GM19468 (cell line): ENCODE data around the gene RPTOR.
"Not testable (repeated sequence)": the region's sequence is repeated elsewhere in the genome, so short reads cannot be mapped to it uniquely, and the experiment has no call there.

ENCODE experiments used
- ATAC-seq: cut with Tn5 transposase; IDR thresholded peaks from one replicate; pipeline ENCODE4 v1.9.1; 2021; ENCODE audit warnings: mild to moderate bottlenecking, moderate library complexity, moderate number of reproducible peaks; ENCODE audit not compliant: unreplicated experiment; ENCODE audit errors: extremely low read depth

The RPTOR gene

DNA sequence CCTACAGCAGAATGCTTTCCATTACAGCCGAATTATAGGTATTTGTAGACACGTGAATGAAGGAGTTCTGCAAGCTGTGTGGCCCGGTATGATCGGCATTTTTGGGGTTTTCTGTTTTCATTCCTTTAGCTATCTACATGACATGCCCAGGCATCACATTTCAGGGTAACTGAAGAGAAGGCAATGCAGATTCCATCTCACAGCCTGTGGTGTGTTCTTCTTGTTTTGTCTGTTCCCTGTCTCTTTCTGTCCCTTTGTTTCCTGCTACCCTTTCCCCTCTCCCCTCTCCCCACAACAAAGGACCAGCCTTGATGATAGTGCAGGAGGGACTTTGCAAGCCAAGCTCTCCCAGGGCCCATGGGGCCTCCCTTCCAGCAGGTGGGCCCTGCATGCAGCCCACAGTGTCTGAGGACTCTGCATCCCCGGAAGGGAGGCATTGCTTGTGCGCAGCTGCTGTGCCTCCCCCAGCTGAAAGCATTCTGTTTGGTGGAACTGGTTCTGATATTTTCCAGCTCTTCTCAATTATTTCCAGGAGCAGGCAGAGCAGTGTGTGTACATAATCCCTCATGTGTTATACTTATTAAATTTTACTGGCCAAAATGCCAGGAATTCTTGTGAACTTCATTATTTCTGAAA is 207.4 kb downstream of the RPTOR start:
- ATAC-seq = no peak

DNA sequence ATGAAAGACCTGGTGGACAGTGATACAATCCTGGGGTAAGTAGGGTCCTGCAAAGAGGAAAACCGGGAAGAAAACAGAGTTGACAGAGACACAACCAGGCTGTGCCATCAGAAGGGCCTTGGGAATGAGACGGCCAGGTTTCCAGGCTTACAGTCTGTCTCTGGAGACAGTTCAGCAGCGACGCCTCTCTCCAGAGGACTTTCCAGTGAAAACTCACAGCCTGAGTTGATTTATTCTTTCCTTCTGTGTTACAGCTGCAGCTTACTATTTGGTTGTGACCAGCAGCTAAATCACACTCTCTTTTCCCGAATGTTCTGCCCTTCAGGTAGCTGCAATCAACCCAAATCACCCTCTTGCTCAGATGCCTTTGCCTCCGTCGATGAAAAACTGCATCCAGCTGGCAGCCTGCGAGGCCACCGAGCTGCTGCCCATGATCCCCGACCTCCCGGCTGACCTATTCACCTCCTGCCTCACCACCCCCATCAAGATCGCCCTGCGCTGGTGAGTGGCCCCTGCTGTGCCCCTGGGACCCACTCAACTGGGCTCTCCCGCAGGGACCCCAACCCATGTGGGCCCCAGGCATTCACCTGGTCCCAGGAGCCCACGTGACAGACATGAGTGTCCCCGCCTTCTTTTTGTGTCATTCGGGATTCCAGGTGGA is 209.2 kb downstream of the RPTOR start:
- ATAC-seq = no peak

DNA sequence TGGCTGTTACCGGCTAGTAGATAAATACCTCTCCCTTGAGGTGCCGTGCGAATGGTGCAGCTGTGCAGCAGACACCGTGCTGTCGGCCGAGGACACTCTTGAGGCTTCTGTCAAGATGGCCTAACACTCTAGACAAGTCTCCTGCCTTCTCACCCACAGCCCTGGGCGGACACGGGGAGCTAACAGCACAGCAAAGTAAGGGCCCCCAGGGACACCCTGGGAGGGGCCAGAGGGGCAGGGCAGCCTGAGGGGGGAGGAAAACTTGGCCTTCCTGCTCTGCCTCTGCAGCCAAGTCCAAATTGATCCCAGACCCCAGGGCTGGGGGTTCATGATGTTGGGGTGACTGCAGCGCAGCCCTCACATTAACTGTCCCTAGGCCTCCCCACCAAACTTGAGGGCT is 210.2 kb downstream of the RPTOR start:
- no peak for ATAC-seq

DNA sequence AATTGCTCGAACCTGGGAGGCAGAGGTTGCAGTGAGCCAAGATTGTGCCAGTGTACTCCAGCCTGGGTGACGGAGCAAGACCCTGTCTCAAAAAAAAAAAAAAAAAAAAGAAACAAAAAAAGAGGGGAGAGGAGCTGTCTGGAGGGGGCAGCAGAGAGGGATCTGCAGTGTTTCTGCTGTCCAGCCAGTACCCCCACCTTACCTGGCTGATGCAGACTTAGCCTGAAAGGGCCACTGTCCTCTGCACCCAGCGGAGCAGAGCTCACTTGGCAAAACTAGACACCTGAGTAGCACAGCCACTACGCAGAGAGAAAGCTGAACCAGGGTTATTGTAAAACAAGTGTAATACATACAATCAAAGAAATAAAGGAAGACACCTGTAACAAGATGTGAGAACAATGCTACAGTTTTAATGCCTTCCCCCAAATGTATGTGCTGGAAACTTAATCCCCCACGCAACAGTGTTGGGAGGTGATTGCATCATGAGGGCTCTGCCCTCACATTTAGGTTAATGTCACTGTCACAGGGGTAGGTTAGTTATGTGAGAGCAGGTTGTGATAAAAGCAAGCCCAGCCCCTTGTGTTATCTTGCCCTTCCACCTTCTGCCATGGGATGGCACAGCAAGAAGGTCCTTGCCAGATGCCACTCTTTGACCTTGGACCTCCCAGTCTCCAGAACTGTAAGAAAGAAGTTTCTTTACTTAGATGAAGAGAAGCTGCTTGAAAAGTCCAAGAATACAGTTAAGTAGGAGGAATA is 211.2 kb downstream of the RPTOR start:
- ATAC-seq = no peak

DNA sequence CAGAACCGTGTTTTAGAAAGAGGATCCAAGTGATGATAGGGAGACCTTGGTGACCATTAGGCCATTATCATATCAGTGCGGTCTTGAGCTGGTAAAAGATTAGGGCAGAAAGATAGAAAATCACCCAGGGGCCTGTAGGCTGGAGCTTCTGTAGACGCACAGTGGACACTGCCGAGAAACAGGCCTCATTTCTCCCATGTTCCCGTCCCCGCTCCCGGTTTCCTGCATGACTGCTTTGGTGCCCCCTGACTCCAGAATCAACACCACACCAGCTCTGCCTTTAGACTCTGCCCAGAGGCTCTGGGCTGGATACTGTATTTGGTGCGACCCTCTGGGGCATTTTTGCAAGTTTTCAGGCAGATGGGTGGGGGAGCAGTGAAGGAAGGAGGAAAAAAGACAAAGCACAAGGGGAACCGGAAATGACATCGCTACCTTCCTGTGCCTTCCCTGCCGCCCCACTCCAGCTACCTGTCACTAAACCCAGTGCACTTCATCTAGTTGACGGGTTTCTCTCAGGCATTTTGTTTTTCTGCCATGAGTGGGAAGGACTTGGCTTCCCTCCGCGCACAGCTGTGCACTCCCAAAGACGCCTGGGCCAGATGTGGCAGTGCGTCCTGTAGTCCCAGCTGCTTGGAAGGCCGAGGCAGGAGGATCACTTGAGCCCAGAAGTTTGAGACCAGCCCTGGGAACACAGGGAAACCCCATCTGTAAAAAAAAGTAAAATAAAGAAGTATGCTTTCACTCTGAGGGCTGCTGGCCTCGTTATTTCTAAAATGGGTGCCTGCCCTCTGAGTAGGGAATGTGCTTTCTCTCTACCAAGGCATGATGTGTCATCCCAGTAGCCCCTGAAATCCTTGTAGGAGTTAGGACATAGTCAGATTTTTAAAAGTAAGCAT is 214.1 kb downstream of the RPTOR start:
- no peak for ATAC-seq

DNA sequence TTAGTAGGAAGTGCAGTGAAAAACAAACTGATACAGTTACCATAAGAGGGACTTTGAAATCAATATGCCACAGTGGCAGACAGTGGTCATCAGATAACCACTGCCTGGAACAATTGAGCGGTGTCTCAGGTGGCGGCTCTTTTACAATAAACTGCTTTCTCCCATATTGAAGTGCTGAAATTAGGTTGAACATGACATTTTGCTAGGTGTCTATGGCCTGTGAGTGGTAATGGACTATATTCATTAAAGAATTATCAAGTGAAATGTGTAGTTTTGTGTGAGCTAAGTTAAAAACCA is 214.7 kb downstream of the RPTOR start:
- ATAC-seq = no peak

DNA sequence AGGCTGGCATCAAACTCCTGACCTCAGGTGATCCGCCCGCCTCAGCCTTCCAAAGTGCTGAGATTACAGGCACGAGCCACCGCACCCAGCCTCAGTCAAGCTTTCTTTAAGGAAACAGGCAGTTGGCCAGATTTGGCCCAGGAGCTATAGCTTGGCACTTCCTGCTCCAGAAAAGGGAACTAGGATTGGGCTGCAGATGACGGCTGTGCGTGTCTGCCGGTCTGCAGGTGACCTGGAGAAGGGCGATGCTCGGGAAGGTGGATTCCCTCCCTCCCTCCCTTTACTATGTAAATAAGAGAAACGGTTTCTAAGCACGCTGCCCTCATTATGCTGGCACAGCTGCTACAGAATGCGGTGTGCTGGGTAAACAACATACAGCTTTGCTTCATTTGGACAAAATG is 215.9 kb downstream of the RPTOR start:
- ATAC-seq = no peak

DNA sequence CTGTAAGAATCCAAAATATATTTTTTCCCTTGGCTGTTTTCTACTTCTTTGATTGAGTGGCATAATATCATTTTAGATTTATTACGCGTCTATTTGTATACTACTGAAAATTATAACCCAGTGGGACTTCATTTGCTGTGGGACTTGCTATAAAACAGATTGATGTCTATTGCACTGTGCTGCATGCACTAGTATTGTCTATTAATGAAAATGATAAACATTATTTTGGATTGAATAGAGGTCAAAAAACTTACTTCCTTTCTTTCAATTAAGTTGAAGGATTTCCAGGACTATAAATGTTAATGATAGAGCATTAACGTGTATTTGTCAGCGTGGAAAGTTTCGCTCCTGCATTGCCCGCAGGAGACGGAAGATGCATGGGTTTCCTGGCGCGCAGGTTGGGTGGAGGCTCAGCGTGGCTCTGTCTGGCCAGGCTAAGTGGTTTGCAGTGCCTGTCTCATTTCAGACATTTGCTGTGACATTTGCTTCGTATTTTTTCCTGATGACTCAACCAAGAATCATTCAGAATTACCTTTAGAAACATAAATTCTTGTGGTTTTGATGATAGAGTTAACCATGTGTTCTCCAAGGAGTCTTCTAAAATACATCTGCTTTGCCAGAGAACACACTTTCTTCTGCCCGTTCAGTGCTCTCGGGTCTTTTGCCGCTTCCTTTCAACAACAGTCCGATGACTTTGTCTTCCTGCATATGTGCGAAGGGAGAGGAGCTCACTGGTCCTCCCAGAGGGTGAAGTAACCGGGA is 216.7 kb downstream of the RPTOR start:
- no peak for ATAC-seq

DNA sequence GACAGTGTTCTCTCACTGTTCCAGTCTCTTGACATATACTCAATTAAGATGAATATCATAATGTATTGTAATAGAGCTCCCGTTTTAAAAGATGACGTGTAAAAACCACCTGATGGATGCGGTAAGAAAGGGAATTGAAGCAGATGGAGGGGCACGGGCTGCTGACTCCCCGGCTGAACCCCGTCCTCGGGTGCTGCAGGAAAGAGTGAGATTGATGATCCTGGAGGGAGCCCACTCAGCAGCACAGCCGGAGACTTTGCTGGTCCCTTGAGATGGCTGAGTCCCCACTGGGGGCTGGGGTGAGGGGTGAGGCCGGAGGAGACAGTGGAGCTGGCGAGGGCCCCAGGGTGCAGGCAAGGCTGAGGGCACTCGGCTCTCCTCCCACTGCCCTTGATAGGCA is 217.4 kb downstream of the RPTOR start:
- no peak for ATAC-seq

DNA sequence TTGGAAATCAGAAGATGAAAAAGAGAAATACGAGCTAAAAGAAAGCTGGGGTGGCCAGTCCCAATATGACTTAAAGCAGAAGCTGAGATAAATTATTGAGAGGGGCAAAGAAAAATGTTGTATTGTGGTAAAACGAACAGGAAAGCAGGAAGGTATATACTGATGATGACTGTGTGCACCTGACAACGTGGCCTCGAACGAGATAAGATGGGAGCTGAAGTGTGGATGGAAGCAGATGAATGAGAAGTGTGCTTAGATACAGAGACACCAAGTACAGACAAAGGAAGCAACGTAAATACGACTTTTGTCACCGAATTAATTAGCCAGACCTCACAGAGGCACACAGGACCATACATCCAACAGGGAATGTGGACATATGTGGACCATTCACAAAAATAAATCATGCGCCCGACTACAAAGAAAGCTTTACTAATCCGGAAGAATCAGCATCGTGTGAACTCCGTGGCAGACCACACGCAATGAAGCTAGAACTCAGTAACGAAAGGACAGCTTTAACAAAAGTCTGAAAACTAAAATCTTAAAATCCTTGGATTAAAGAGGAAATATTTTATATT is 218.7 kb downstream of the RPTOR start:
- no peak for ATAC-seq

DNA sequence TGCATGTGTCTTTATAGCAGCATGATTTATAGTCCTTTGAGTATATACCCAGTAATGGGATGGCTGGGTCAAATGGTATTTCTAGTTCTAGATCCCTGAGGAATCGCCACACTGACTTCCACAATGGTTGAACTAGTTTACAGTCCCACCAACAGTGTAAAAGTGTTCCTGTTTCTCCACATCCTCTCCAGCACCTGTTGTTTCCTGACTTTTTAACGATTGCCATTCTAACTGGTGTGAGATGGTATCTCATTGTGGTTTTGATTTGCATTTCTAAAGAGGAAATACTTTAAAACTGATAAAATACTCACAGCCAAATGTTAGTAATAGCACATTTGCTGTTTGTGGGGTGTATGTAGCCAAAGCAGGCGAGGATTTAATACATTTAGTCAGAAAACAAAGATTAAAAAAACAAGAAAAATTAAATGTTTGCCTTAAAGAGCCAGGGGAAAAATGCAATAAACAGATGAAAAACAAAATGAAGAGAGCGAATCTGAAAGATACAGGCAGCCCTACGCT is 220.0 kb downstream of the RPTOR start:
- not testable (repeated sequence) for ATAC-seq

DNA sequence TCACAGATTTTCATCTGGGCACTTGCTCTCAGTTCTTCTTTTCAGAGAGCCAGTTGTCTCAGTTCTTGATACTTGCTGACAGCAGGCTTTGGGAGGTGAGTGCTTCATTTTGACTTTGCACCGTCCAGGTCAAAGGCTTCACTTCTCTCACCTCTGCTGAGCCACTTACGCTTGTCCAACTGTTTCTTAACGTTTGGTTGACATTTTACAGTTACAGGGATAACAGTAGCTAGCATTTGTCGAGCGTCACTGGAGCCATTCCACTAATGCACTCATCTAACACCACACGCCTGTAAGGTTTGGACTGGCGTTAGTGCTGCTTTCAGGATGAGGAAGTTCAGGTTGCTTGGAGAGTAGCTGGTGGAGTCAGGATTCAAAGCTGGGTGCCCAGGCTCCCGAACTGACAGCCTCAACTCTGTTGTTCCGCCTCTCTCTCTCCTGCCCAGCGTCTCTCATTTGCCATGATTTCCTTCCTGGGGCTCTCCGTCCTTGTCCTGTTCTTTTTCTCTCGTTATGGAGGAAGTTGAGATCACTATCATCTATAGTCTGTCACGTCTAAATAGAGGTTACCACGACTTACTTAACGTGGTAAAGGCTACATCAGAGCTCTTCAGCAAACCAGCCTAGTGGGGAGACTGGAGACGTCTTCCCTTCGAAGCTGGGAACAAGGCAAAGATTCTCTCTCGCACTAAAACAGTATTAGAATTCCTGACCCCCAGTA is 220.8 kb downstream of the RPTOR start:
- ATAC-seq = no peak

DNA sequence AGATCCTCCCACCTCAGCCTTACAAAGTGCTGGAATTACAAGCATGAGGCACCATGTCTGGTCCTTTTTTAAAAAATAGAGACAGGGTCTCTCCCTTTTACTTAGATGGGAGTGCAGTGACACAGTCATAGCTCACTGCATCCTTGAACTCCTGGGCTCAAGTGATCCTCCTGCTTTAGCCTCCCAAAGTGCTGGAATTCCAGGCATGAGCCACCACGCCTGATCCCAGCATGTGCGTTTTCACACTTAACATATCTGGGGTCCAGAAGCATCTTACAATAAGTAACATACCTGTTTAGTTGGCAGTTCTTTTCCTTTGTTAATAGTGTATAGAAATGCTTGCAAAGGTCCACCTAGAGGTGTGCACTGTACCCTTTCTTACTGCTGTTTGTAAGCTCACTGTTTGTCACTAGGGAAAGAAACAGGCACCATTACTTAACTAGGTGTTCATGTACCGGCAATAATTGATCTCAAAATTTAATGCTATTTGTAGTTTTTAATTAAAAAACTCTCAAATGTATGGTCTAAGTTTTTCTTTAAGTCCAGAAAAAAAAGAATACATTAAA is 221.7 kb downstream of the RPTOR start:
- no peak for ATAC-seq

DNA sequence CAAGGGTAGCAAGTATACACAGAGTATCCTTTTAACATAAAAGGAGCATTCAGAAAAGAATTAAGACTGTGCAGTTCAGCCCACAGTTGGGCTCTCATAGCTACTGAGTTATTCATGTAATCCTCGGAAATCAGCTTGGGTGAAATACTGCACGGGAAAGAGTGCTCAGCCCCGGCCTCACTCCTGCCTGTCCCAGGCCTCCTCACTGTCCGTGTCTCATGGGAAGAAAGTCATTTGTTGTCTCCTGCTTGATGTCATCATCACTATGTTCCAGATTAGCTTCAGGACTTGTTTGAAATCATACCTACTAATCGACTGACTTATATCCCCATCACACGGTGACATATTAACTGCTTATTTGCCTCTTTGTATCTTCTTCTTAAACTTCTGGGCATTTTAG is 223.8 kb downstream of the RPTOR start:
- no peak for ATAC-seq

DNA sequence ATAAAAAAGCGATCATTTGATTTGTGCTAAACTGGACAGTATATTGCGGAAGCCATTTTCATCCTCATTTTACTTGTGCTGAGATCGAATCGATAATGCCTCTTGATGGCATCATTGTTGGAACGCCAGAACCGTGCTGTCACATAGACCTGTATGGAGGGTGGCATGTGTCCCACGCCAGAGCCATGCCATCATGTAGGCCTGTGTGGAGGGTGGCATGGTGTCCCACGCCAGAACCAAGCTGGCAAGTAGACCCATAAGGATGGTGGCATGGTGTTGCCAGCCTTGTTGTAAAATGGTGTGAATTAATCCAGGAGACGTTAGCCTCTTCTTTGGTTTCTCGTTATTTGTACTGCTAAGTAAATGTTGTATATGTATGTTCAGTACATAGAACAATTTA is 224.3 kb downstream of the RPTOR start:
- no peak for ATAC-seq

DNA sequence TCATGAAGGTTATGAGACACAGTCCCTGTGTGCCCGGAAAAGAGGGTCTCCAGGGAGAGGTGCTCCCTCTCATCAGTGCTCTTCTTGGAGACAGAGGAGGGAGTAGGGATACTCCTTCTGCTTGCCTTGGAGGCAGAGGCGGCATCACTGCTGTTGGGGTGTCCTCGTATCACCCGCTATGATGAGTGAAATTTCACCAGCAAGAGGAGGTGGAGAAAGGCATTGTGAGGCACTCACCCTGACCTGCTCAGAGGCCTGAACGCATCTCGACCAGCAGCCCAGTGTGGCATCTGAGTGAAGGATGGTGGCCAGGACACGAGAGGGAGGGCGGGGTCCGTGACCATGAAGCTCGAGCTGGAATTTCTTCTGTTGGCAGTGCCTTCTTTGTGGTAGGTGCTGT is 224.9 kb downstream of the RPTOR start:
- ATAC-seq = no peak

DNA sequence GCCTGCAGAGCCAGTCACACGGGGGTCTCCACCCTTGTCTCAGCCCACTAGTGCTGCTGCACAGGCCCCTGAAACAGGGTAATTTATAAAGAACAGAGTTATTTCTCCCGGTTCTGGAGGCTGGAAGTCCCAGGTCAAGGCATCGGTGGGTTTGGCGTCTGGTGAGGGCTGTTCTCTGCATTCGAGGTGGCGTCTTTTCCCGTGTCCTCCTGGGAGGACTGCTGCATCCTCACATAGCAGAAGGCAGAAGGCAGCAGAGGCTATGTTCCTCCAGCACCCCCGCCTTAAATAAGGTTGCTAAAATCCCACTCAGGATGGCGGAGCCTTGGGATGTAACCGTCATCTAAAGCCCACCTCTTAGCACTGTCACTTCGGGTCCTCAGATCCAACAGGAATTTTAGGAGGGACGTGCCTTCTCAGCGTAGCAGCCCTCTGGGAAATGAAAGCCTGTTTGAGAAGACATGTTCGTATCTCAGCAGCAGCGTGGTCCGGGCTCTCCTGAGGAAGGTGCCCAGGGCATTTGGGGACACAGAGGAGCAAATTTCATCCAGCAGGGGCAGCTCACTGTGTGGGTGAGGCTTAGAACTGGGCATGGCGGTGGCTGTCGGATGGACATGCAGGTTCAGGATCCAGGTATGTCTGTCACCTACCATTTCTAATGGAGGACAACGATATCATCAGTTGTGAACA is 225.4 kb downstream of the RPTOR start:
- ATAC-seq = no peak
